NT2/D1 (cell line): ENCODE results near the gene ACVR1B.

Experiments
- DNase-seq: peaks from one replicate; pipeline ENCODE4 v3.0.0-alpha.2; 2011; ENCODE audit warnings: low read depth, low spot score
- H3K27me3 ChIP-seq: 2 replicates; pipeline ENCODE4 v1.6.0; 2011; ENCODE audit warnings: mild to moderate bottlenecking; ENCODE audit not compliant: insufficient read length, insufficient read depth
- H3K36me3 ChIP-seq: 2 replicates; pipeline ENCODE4 v1.6.1; 2011; ENCODE audit warnings: mild to moderate bottlenecking, low read length, mixed read lengths; ENCODE audit not compliant: insufficient read depth, insufficient read length
- H3K4me1 ChIP-seq: 2 replicates; pipeline ENCODE4 v1.5.1; 2011; ENCODE audit not compliant: insufficient read depth, insufficient read length
- H3K4me3 ChIP-seq: 2 replicates; pipeline ENCODE4 v1.5.1; 2011; ENCODE audit warnings: low read depth; ENCODE audit not compliant: insufficient read length
- H3K9ac ChIP-seq: 2 replicates; pipeline ENCODE4 v1.6.0; 2011; ENCODE audit warnings: low read depth; ENCODE audit not compliant: insufficient read length
- H3K9me3 ChIP-seq: 2 replicates; pipeline ENCODE4 v1.5.1; 2011; ENCODE audit warnings: mild to moderate bottlenecking, low read length; ENCODE audit not compliant: insufficient read depth
- SUZ12 ChIP-seq: IDR thresholded peaks from 2 replicates; pipeline ENCODE4 v1.6.1; 2011; ENCODE audit not compliant: insufficient read length, insufficient read depth; ENCODE audit errors: extremely low read depth
- YY1 ChIP-seq: IDR thresholded peaks from 2 replicates; pipeline ENCODE4 v1.6.1; 2011; ENCODE audit not compliant: insufficient read length, insufficient read depth
- ZNF274 ChIP-seq: IDR thresholded peaks from 2 replicates; pipeline ENCODE4 v1.6.1; 2011; ENCODE audit warnings: mild to moderate bottlenecking, low read depth, low read length

Gene ACVR1B

GRCh38 chr12:51925346-51926063 lies 26.0 kb upstream of the ACVR1B start:
- Histone ChIP-seq H3K4me1 (peaks cover 22% of the 10 kb centered on the region), H3K36me3 (no peaks in the 10 kb centered on the region), H3K9ac (no peak overlapping the region), H3K9me3 (no peaks in the 10 kb centered on the region), H3K4me3 (no peak overlapping the region), H3K27me3 (peaks cover 12% of the 10 kb centered on the region)
- no peak for TF ChIP-seq ZNF274
- TF ChIP-seq YY1, result no peak
- no peak for TF ChIP-seq SUZ12
- no peak for DNase-seq

GRCh38 chr12:51926064-51926632 lies 25.4 kb upstream of the ACVR1B start:
- Histone ChIP-seq H3K9ac (no peak overlapping the region), H3K36me3 (no peaks in the 10 kb centered on the region), H3K4me1 (peaks cover 19% of the 10 kb centered on the region), H3K27me3 (peaks cover 12% of the 10 kb centered on the region), H3K4me3 (no peak overlapping the region), H3K9me3 (no peaks in the 10 kb centered on the region)
- TF ChIP-seq SUZ12 (no peak), ZNF274 (no peak), YY1 (no peak)
- DNase-seq, result no peak

DNA sequence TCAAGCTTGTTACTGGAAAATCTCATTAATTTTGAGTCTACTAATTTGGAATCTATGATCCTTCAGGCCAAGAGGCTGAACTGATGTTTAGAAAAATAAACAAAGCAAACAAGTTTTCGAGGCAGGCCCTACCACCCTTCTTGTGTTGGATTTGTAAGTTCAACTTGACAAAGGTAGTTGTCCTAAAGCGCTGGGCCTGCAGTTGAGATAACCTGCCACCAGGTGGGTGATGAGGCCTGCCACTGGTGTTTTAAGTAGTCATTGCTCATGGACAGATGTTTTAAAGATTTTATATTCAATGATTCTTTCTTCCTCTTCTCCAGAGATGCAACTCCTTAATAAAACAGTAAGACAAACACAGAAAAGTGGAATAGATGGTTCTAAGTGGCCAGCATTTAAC lies 24.8 kb upstream of the ACVR1B start:
- no peaks in the 10 kb centered on the region for H3K36me3 ChIP-seq
- peak; percentile 38 for DNase-seq
- H3K4me3 ChIP-seq, result no peak overlapping the region
- H3K27me3 ChIP-seq, result peaks cover 12% of the 10 kb centered on the region
- no peak for TF ChIP-seq YY1
- no peak for TF ChIP-seq ZNF274
- TF ChIP-seq SUZ12, result no peak
- H3K9ac ChIP-seq, result no peak overlapping the region
- H3K4me1 ChIP-seq, result peaks cover 15% of the 10 kb centered on the region
- H3K9me3 ChIP-seq, result no peaks in the 10 kb centered on the region

DNA sequence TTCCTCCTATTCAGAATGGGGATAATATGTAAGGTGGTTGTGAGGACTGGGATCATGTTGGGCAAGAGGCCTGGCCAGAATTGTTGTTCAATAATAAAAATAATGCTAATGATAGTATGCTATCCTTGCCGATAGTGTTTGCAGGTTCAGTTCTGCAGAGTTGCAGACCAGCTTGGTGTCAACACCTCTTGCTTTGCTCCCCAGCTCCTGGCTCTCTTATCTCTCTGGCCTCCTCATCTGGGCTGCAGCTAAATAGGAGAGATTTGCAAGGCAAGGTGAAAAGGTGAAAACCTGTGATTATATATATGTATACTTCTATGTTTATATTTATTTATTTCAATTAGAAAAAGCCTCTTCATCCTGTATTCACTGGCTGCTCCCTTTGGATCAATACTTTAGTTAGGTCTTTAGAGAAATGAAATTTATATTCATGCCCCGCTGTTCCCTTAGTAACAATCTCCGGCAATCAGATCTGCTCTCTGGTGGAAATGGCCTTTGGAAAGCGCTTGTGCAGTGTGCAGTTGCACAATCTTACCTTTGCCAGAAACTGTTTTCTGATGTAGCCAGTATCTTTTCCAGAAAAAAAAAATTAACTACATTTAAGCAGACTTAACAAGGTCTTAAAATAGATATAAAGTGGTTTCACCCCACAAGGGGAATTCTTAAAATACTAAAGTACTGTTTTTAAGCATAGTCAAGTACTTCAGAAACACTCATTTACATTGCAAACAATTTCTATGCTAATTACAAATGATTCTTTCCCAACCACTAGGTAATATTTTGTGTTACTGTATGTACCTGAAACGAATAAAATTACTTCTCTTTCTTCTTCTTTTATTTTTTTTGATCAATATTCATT lies 19.1 kb upstream of the ACVR1B start:
- DNase-seq, result no peak
- Histone ChIP-seq H3K9me3 (no peaks in the 10 kb centered on the region), H3K27me3 (no peaks in the 10 kb centered on the region), H3K4me1 (no peaks in the 10 kb centered on the region), H3K36me3 (no peaks in the 10 kb centered on the region), H3K4me3 (no peak overlapping the region), H3K9ac (no peak overlapping the region)
- TF ChIP-seq ZNF274, result no peak
- no peak for TF ChIP-seq YY1
- no peak for TF ChIP-seq SUZ12

- no peak for DNase-seq
- H3K36me3 ChIP-seq, result no peaks in the 10 kb centered on the region
- TF ChIP-seq ZNF274 (no peak), SUZ12 (no peak)
- no peaks in the 10 kb centered on the region for H3K9me3 ChIP-seq
- H3K4me1 ChIP-seq, result peaks cover 9% of the 10 kb centered on the region
- H3K4me3 ChIP-seq, result no peak overlapping the region
- no peaks in the 10 kb centered on the region for H3K27me3 ChIP-seq
- H3K9ac ChIP-seq, result no peak overlapping the region
Observed at GRCh38 chr12:51934080-51934479, 17.4 kb upstream of the ACVR1B start.

DNA sequence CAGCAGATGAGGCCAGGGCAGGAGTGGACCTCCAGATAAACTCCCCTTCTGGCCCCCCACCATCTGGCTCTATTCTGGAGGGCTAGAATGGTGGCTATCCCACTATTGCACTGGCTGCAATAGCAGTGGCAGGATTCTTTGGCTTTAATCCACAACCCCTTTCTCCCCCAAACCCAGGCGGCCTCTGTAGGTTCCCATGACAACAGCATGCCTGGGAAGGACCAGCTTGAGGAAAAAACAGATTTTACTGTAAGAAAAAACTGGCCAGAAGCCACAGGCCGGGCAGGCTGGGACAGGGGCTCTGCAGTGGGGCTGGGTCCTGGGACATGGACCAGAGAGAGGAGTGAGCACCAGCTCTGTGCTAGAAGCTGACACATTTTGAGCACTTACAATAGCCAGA lies 13.6 kb upstream of the ACVR1B start:
- no peaks in the 10 kb centered on the region for H3K27me3 ChIP-seq
- H3K4me1 ChIP-seq, result peaks cover 17% of the 10 kb centered on the region

GRCh38 chr12:51938726-51939125 lies 12.8 kb upstream of the ACVR1B start:
- Histone ChIP-seq H3K4me1 (peaks cover 17% of the 10 kb centered on the region), H3K27me3 (no peaks in the 10 kb centered on the region), H3K36me3 (no peaks in the 10 kb centered on the region), H3K9me3 (no peaks in the 10 kb centered on the region), H3K4me3 (no peak overlapping the region), H3K9ac (no peak overlapping the region)
- DNase-seq, result no peak
- TF ChIP-seq ZNF274, result no peak
- no peak for TF ChIP-seq SUZ12
- no peak for TF ChIP-seq YY1

More for the DNA sequence above, 13.6 kb upstream of the ACVR1B start:
- Histone ChIP-seq H3K9me3 (no peaks in the 10 kb centered on the region), H3K4me3 (no peak overlapping the region), H3K9ac (no peak overlapping the region), H3K36me3 (no peaks in the 10 kb centered on the region)
- TF ChIP-seq SUZ12 (no peak), YY1 (no peak)
- no peak for DNase-seq
